Right lobe of liver (tissue), 4 donors: Measurements from ENCODE around the gene WWC2.

ENCODE experiments used
- CTCF ChIP-seq, 4 donors: fragments of 200-600 bp in 3 of 4; fragments of 450-650 bp in 1 of 4; IDR thresholded peaks; one replicate each; pipeline versions ENCODE4 v1.5.1 to v1.8.0; 2016 to 2022; ENCODE audit warnings: antibody characterized with exemption in 4 of 4, mild to moderate bottlenecking in 2 of 4
- POLR2A ChIP-seq: fragments of 450-650 bp; IDR thresholded peaks from one replicate; pipeline ENCODE4 v1.6.1; 2017; ENCODE audit warnings: antibody characterized with exemption, mild to moderate bottlenecking
- donor health status: DM: no; HTN: no; CAD: no.
- donor health status: DM: no; HTN: no; CAD: no.
- donor health status: DM: no; HTN: yes; CAD: no.

GRCh38 chr4:183124228-183124627 lies 25.2 kb downstream of the WWC2 start:
- no peak for TF ChIP-seq CTCF (IDR thresholded peaks at IDR 0.05)
- no peak for TF ChIP-seq POLR2A
